Stimulated activated CD8-positive, alpha-beta memory T cell treated with anti-CD3 and anti-CD28 coated beads, Interleukin-15, amount 100 ng/mL, for 48 hours (primary cell): ENCODE results near the gene REEP1.

Source experiments
- DNase-seq, 2 donors: peaks; one replicate each; pipeline ENCODE4 v3.0.0-alpha.2; 2020; ENCODE audit warnings: low read depth in 2 of 2

Gene REEP1

GRCh38 chr2:86195808-86196387, 141.5 kb downstream of the REEP1 start:
- DNase-seq, result no peak

DNA sequence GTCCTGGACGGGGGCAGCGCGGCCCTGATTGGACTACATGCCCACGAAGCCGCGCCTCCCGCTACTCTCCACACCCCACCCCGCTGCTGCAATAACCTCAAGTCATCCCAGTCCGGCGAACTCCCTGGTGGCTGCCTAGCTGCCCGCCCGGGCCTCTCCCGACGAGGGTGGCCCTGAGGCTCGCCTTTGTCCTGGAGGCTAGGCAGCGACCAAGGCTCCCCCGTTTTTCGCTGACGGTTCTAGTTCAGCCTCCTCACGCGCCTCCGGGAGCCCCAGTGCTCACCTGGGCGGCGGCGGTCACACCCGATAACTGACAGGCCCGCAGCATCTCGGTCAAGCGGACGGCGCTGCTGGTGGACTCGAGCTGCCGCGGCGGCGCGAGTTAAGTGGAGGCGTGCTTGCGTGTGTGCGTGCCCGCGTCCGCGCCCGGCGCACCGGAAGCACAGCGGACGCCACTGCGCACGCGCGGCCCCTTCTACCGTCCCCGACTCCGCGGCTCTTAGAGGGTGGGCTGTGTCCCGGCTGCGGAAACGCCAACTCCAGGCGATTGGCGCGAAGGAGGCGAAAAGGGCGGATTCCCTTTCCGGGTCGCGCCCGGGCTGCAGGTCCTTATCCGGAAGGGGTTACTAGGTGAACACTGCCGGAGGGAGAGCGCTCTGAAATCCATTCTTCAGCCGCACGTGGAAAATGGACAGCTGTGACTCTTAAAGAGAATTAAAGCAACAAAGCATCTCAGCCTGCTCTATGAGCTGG, 142.2 kb downstream of the REEP1 start, which contains the start of gene IMMT:
Gene IMMT, minus strand, starts transcription at position 408 of the 753 bp plus-strand sequence. Its CDS starts 80 bp downstream, at position 328.
- peak; percentile 90 to 98 for DNase-seq

DNA sequence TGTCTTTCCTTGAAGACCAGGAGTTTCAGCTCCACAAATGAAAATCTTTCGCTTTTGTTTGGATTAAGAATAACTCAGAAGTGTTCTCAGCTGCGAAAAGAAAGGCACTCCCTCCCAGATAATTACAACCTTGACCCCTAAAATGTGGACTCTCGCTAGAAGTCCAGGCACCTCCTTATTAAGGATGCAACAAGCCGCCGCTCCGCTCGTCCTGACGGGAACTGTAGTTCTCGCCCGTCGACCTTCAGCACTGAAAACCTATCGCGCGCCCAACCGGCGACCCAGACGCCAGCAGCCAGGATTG, 142.7 kb downstream of the REEP1 start:
- no peak for DNase-seq

GRCh38 chr2:86193901-86194567, 143.4 kb downstream of the REEP1 start:
- no peak for DNase-seq

DNA sequence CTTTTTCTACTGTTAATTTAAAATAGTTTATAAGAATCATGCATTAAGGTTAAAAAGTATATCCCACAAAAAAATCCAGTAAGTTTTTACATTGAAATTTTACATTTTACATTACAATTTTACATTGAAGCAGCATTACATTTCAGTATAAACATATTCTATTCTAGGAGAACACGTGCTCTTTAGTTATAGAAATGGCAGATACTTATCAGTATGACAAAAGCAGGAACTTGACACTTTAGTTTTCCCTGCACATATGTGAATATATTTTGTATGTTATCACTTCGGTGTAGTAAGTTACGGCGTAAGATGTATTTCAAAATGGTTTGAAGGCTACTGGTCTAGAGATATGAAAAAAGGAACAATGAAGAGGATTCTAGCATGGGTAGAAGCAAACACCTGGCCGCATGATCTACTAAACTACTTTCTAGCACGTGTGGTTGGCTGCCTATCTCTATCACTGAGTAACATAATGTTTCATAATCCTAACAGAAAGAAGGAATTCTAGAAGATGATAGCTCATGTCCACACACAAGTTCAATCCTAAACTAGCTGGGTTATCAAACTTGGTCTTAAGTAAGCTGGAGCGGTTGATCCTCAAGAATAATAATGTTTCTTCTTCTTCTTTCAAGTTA, 147.5 kb downstream of the REEP1 start:
- DNase-seq, result no peak

GRCh38 chr2:86186431-86186830, 151.0 kb downstream of the REEP1 start:
- DNase-seq, result no peak

GRCh38 chr2:86185517-86186212, 151.8 kb downstream of the REEP1 start:
- no peak for DNase-seq

DNA sequence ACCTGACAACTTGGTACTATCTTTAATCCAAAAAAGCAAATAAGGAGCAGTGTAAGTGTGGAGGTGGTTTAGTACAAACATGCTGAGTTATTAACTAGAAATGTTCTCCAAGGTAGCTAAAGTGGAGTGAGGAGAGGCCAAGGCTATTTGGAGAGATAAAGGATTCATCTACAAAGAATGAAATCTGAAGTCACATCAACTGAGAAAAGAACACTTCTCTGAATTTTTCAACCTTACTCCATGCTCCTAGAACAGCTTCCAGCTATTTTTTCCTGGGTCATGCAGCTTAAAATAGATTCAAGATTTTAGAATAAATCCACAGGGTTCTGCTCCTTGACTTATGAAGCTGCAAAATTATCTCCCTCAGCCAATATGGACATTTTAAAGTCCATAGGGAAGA, 160.8 kb downstream of the REEP1 start:
- DNase-seq, result no peak

DNA sequence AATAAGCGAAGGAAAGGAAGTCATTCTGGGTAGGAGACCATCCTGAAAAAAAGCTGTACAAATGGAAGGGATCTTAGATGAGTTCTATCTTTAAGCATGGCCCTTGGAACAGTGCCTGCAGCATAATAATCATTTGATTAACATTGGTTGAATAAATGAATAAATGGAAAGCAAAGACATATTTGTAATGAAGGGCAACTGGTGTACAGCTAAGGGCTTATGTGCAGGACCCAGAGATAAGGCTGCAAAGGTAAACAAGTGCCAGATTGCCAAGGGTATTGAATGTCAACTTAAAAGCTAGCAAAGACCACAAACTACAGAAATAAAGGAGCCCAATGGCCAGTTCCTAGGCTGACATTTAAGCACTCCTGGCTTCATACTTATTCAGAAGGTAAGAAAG, 161.6 kb downstream of the REEP1 start:
- no peak for DNase-seq

- no peak for DNase-seq
Measured at GRCh38 chr2:86174445-86174844, 163.0 kb downstream of the REEP1 start.

GRCh38 chr2:86172610-86173009, 164.8 kb downstream of the REEP1 start:
- DNase-seq, result no peak

DNA sequence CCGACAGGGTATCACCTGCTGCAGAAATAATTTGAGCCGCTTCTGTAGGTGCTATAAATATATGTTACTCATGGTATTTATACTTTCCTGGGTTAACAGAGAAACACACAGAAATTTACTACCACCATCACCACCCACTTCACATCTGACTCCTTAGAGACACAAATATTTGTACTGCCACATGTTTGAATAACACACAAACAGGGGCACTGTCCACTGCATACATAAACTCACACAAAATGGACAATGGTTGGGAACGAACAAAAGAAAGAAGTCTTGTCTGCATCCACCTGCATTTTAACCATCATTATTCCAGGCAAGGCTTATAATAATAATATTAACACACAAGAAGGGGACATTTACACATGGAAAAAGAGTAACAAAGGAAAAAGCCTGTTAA, 166.1 kb downstream of the REEP1 start:
- DNase-seq, result no peak

- DNase-seq, result no peak
Measured at GRCh38 chr2:86170449-86170848, 167.0 kb downstream of the REEP1 start.
